ENCODE results near the gene UBE2R2.

DNA sequence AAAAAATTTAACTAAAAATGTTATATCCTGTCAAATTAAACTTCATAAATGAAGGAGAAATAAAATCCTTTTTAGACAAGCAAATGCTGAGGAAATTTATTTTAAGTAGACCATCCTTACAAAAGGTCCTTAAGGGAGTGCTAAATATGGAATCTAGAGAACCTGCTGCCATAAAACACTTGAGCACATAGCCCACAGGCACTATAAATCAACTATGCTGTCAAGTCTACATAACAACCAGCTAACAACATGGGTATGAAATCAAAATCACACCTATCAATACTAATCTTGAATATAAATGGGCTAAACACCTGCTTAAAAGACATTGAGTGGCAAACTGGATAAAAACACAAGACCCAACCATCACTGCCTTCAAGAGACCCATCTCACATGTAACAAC, 36.7 kb upstream of the UBE2R2 start:
- TF ChIP-seq, protein P1, sequence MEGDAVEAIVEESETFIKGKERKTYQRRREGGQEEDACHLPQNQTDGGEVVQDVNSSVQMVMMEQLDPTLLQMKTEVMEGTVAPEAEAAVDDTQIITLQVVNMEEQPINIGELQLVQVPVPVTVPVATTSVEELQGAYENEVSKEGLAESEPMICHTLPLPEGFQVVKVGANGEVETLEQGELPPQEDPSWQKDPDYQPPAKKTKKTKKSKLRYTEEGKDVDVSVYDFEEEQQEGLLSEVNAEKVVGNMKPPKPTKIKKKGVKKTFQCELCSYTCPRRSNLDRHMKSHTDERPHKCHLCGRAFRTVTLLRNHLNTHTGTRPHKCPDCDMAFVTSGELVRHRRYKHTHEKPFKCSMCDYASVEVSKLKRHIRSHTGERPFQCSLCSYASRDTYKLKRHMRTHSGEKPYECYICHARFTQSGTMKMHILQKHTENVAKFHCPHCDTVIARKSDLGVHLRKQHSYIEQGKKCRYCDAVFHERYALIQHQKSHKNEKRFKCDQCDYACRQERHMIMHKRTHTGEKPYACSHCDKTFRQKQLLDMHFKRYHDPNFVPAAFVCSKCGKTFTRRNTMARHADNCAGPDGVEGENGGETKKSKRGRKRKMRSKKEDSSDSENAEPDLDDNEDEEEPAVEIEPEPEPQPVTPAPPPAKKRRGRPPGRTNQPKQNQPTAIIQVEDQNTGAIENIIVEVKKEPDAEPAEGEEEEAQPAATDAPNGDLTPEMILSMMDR (conservative IDR thresholded peaks at IDR 0.05): no peak
- no peak for TF ChIP-seq ZFX (IDR thresholded peaks at IDR 0.05)

All from C4-2B (cell line).